Esophagus squamous epithelium (tissue), 5 donors: ENCODE measurements around the gene MYO16. TPM values are rescaled to one million over a fixed set of nuclear protein-coding genes. Genes with fewer than 3 reads are reported as not detected.

Experiments
- DNase-seq: peaks from one replicate; lab custom pipeline; 2025; lab: John Stamatoyannopoulos, UW
- H3K27ac ChIP-seq, 4 donors: fragments of 200-600 bp; sonication (generic); one replicate each; pipeline ENCODE4 v1.5.1; 2016 to 2019; ENCODE audit warnings: mild to moderate bottlenecking in 1 of 4
- H3K27me3 ChIP-seq, 4 donors: fragments of 200-600 bp; sonication (generic); 1 replicate in 3 of 4; 2 replicates in 1 of 4; pipeline versions ENCODE4 v1.5.1 to v1.6.0; 2017 to 2021; ENCODE audit warnings: antibody characterized with exemption in 1 of 4
- H3K36me3 ChIP-seq, 3 donors: fragments of 200-600 bp; sonication (generic); one replicate each; pipeline ENCODE4 v1.5.1; 2016 to 2019
- H3K4me1 ChIP-seq, 3 donors: fragments of 200-600 bp; sonication (generic); one replicate each; pipeline ENCODE4 v1.5.1; 2017 to 2019
- H3K4me3 ChIP-seq, 4 donors: fragments of 200-600 bp; sonication (generic); 1 replicate in 3 of 4; 2 replicates in 1 of 4; pipeline ENCODE4 v1.5.1; 2016 to 2019; ENCODE audit warnings: mild to moderate bottlenecking in 2 of 4, moderate library complexity in 1 of 4
- H3K9me3 ChIP-seq, 3 donors: fragments of 200-600 bp; sonication (generic); one replicate each; pipeline ENCODE4 v1.5.1; 2016 to 2019
- POLR2A ChIP-seq, 4 donors: fragments of 450-650 bp; IDR thresholded peaks; one replicate each; pipeline ENCODE4 v1.6.1; 2017; ENCODE audit warnings: antibody characterized with exemption in 4 of 4, mild to moderate bottlenecking in 4 of 4, moderate library complexity in 3 of 4
- WGBS, 2 donors: methylation state at CpG; one replicate each; pipeline ENCODE4 v1.1.5; 2018; 5-methylcytosine and 5-hydroxymethylcytosine counted together
- intact Hi-C: fragments of 100-400 bp; cut with DNase I; formaldehyde crosslinking; loops from one replicate; pipeline ENCODE4 v1.15.0; 2022
- total RNA-seq, 4 donors: library from RNA; depleted of rRNA; stranded (reverse); fragments of >200 nt; gene quantifications; one replicate each; pipeline ENCODE4 v1.1.0, GENCODE V29; 2016
- TF ChIP-seq, protein P1 (sequence below), 6 experiments: fragments of 450-650 bp in 4 of 6; fragments of 200-600 bp in 2 of 6; sonication (generic) in 2 of 6; IDR thresholded peaks; one replicate each; pipeline ENCODE4 v1.5.1; 2016 to 2019; ENCODE audit warnings: antibody characterized with exemption in 6 of 6, mild to moderate bottlenecking in 4 of 6, moderate library complexity in 4 of 6
- donor health status: DM: yes; HTN: yes; CAD: no.

The MYO16 gene
- total RNA-seq, 4 donors from 2014 or later, result 0.09 to 2.1 TPM; not detected in 2

DNA sequence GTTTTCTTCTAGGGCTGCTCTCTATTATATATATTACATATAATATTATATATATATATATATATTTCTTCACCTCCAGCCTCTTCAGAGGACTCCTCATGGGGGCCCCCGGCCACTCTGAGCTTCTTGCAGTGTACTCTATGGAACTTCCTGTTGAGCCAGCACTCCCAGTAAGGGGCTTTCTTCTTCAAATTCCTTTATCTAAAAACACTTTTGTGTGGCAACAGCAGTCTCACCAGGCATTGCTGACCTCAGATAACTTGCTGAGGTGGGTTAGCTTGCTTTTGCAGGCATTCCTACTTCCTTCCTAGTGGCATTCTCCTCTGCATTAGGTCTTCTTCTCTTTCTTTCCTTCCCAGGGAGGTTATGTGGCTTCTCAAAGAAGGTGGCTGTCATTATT lies 381.5 kb downstream of the MYO16 start:
- DNase-seq, result no peak
- H3K27me3 ChIP-seq, result no peaks in the 10 kb centered on the region
- intact Hi-C loops, result no loop called here
- no peak for TF ChIP-seq POLR2A (IDR thresholded peaks at IDR 0.05)
- TF ChIP-seq, protein P1, sequence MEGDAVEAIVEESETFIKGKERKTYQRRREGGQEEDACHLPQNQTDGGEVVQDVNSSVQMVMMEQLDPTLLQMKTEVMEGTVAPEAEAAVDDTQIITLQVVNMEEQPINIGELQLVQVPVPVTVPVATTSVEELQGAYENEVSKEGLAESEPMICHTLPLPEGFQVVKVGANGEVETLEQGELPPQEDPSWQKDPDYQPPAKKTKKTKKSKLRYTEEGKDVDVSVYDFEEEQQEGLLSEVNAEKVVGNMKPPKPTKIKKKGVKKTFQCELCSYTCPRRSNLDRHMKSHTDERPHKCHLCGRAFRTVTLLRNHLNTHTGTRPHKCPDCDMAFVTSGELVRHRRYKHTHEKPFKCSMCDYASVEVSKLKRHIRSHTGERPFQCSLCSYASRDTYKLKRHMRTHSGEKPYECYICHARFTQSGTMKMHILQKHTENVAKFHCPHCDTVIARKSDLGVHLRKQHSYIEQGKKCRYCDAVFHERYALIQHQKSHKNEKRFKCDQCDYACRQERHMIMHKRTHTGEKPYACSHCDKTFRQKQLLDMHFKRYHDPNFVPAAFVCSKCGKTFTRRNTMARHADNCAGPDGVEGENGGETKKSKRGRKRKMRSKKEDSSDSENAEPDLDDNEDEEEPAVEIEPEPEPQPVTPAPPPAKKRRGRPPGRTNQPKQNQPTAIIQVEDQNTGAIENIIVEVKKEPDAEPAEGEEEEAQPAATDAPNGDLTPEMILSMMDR (IDR thresholded peaks at IDR 0.05), result no peak
- 38 to 65% methylated on average over 1 of the region's 1 CpG for WGBS, 2 donors
- H3K4me3 ChIP-seq, result no peak overlapping the region
- no peak overlapping the region for H3K27ac ChIP-seq
- no peaks in the 10 kb centered on the region for H3K9me3 ChIP-seq
- no peaks in the 10 kb centered on the region for H3K36me3 ChIP-seq
- H3K4me1 ChIP-seq, result no peaks in the 10 kb centered on the region

DNA sequence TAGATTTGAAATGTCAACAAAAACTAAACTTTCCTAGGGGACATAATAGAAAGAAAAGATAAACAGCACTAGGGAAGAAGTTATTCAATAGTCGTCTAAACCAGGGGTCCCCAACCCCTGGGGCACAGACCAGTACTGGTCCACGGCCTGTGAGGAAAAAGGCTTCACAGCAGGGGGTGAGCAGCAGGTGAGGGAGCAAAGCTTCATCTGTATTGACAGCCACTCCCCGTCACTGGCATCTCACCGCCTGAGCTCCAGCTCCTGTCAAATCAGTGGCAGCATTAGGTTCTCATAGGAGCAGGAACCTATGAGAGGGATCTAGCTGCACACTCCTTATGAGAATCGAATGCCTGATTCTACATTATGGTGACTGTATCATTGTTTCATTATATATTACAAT lies 382.7 kb downstream of the MYO16 start:
- no peak overlapping the region for H3K27ac ChIP-seq
- TF ChIP-seq POLR2A (IDR thresholded peaks at IDR 0.05), result no peak
- TF ChIP-seq, protein P1 (IDR thresholded peaks at IDR 0.05), result no peak
- no peaks in the 10 kb centered on the region for H3K4me1 ChIP-seq
- intact Hi-C loops, result no loop called here
- WGBS, 2 donors, result 68% methylated on average over 5 of the region's 5 CpGs
- H3K4me3 ChIP-seq, result no peak overlapping the region
- no peaks in the 10 kb centered on the region for H3K27me3 ChIP-seq
- no peaks in the 10 kb centered on the region for H3K9me3 ChIP-seq
- DNase-seq, result no peak
- H3K36me3 ChIP-seq, result no peaks in the 10 kb centered on the region

DNA sequence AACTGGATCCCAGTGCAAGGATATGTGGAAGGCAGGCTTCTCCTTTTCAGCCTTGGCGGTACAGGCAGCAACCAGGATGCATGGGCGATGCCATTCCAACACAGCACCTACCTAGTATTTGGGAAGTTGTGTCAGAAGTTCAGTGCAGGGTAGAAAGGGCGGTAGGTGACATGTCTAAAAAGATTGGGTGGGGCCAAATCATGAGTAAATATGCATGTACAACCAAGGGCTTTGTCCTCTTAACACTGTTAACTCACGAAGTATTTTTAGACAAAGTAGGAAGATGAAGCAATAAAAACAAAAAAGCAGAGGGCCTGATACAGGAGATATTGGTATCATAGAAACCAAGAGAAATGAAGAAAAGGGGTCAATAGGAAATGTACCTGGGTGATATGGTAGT lies 392.1 kb downstream of the MYO16 start:
- 85 to 90% methylated on average over 4 of the region's 4 CpGs for WGBS, 2 donors
- Histone ChIP-seq H3K4me3 (no peak overlapping the region), H3K27me3 (no peaks in the 10 kb centered on the region), H3K27ac (no peak overlapping the region), H3K36me3 (no peaks in the 10 kb centered on the region), H3K4me1 (no peaks in the 10 kb centered on the region), H3K9me3 (no peaks in the 10 kb centered on the region)
- no peak for TF ChIP-seq POLR2A (IDR thresholded peaks at IDR 0.05)
- DNase-seq, result no peak
- intact Hi-C loops, result no loop called here

DNA sequence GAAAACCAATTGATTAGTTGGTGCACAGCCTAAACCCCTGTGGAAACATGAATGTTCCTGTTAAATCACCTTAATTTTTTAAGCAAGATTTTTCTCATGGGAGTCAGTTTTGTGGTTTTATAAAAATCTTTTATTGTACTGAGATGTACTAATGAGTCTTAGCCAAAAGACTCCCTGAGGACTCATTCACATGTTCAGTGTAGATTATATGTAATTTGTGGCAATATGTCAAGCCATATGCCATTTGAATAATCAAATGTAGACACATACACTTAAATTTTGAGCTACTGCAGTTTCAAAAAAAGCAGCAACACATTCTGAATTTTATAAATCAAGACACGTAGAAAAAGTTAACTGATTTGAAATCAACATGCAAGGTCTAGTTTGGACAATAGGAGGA lies 395.2 kb downstream of the MYO16 start:
- intact Hi-C loops, result no loop called here
- TF ChIP-seq, protein P1 (IDR thresholded peaks at IDR 0.05), result no peak
- TF ChIP-seq POLR2A (IDR thresholded peaks at IDR 0.05), result no peak
- 76% methylated on average over 1 of the region's 1 CpG for WGBS, 2 donors

DNA sequence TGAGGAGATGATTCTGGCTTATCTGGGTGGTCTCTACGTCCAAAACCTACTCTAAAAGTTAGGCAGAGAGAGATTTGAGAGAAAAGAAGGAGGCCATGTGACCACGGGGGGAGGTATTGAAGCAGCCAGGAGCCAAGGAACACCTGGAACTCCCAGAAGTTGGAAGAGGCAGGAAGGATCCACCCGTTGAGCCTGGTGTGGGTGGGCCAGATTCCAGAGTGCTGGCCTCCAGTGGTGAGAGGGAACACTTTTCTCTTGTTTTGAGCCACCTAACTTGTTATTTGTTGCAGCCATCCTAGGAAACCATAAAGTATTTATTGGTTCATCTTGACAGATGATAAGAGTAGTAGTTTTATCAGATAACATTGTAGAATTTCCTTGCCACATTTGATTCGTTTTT lies 396.9 kb downstream of the MYO16 start:
- intact Hi-C loops, result no loop called here
- H3K9me3 ChIP-seq, result no peaks in the 10 kb centered on the region
- H3K27me3 ChIP-seq, result no peaks in the 10 kb centered on the region
- no peak for DNase-seq
- H3K4me3 ChIP-seq, result no peak overlapping the region
- H3K4me1 ChIP-seq, result no peaks in the 10 kb centered on the region
- H3K36me3 ChIP-seq, result no peaks in the 10 kb centered on the region
- H3K27ac ChIP-seq, result no peak overlapping the region
- WGBS, 2 donors, result 46 to 61% methylated on average over 4 of the region's 4 CpGs
- TF ChIP-seq, protein P1 (IDR thresholded peaks at IDR 0.05), result no peak
- no peak for TF ChIP-seq POLR2A (IDR thresholded peaks at IDR 0.05)

More for the DNA sequence above, 395.2 kb downstream of the MYO16 start:
- no peaks in the 10 kb centered on the region for H3K36me3 ChIP-seq
- no peak overlapping the region for H3K4me3 ChIP-seq
- no peaks in the 10 kb centered on the region for H3K27me3 ChIP-seq
- no peaks in the 10 kb centered on the region for H3K9me3 ChIP-seq
- DNase-seq, result no peak
- H3K4me1 ChIP-seq, result no peaks in the 10 kb centered on the region
- H3K27ac ChIP-seq, result no peak overlapping the region

DNA sequence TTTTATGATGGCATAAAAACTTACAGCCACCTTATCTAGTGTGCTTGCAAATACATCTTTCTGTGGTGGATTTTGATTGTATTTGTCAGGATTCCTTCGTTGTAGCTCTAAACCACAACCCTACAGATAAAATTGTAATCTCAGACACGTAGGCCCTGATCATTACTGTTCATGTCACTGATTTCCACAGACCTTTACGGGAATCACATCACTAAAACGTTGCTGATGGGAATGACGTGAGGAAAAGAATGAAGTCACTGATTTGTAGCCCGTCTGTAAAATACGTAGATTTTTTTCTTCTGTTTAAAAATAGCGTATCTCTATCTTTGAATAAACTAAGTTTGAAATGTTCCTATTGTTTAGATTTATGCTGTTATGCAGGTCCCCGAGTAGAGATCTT lies 399.2 kb downstream of the MYO16 start:
- Histone ChIP-seq H3K27ac (no peak overlapping the region), H3K27me3 (no peaks in the 10 kb centered on the region), H3K4me1 (no peaks in the 10 kb centered on the region), H3K4me3 (no peak overlapping the region), H3K36me3 (no peaks in the 10 kb centered on the region), H3K9me3 (no peaks in the 10 kb centered on the region)
- TF ChIP-seq, protein P1 (IDR thresholded peaks at IDR 0.05), result no peak
- TF ChIP-seq POLR2A (IDR thresholded peaks at IDR 0.05), result no peak
- intact Hi-C loops, result no loop called here
- 75 to 83% methylated on average over 9 of the region's 9 CpGs for WGBS, 2 donors
- DNase-seq, result no peak
